Measurements from ENCODE around the gene ZNF608.

ZNF608 gene

DNA sequence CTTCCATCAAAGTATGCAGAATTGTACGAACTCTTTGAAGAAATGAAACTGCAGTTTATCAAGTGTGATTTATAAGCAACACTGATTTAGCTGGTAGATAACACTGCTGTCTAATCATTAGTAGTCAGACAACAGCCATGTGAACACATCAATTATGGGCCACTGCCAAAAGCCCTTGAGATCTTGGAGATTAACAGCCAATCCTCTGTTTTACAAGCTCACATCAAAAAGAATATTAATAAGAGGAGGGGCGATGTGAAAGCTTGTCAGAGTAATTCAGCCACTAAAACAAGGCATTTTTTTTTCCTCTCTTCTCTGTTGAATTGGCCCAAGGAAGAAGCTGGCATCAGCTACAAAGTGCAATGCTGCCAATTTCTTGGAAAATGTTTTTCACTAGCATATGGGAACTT, 28.1 kb downstream of the ZNF608 start:
- in situ Hi-C loops (cut with HindIII; ENCODE audit: low sequenced_read_pairs): no loop called here

DNA sequence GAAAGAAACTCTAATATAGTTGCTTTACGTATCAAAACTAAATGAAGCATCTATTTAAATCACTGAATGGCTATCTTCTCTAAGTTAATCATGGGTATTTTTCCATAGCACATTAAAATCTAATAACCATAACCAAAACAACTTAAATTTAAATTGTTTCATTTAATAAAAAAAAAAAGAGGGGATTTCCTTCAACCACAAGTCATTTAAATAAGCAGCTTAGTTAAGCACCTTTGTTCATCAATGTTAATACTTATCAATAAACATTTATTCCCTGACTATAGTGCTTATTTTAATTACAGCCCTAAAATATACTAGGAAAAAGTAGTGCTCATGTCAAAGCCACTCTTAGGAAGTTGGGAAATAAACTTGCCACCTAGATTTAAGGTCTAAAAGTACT, 30.3 kb downstream of the ZNF608 start:
- in situ Hi-C loops (cut with HindIII; ENCODE audit: low sequenced_read_pairs): no loop called here
- no peak for DNase-seq (ENCODE audit: low read depth, low spot score)
- no peak overlapping the region for H3K4me3 ChIP-seq (ENCODE audit: low read depth, low read length)
- TF ChIP-seq, protein P1, sequence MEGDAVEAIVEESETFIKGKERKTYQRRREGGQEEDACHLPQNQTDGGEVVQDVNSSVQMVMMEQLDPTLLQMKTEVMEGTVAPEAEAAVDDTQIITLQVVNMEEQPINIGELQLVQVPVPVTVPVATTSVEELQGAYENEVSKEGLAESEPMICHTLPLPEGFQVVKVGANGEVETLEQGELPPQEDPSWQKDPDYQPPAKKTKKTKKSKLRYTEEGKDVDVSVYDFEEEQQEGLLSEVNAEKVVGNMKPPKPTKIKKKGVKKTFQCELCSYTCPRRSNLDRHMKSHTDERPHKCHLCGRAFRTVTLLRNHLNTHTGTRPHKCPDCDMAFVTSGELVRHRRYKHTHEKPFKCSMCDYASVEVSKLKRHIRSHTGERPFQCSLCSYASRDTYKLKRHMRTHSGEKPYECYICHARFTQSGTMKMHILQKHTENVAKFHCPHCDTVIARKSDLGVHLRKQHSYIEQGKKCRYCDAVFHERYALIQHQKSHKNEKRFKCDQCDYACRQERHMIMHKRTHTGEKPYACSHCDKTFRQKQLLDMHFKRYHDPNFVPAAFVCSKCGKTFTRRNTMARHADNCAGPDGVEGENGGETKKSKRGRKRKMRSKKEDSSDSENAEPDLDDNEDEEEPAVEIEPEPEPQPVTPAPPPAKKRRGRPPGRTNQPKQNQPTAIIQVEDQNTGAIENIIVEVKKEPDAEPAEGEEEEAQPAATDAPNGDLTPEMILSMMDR (IDR thresholded peaks at IDR 0.05; ENCODE audit: low read depth, low read length): no peak

More for the DNA sequence above, 28.1 kb downstream of the ZNF608 start:
- H3K4me3 ChIP-seq (ENCODE audit: low read depth, low read length): no peak overlapping the region
- TF ChIP-seq, protein P1 (IDR thresholded peaks at IDR 0.05; ENCODE audit: low read depth, low read length): no peak
- no peak for DNase-seq (ENCODE audit: low read depth, low spot score)

DNA sequence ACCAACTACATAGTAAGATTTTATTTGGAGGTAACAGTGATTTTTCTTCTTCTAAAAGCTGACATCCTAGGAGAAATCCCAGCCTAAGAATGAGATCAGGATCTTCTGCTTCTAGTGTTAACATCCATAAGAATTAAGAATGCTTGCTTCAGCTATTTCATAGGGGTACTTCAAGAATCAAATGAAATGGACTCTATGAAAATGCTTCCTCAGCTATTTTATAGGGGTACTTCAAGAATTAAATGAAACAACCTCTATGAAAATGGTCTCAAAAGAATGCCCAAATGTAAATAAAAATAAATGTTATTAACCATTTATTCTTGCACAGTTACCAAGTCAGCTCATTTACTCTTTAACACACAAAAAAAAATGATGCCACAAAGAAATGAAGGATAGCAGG, 31.5 kb downstream of the ZNF608 start:
- no peak overlapping the region for H3K4me3 ChIP-seq (ENCODE audit: low read depth, low read length)
- TF ChIP-seq, protein P1 (IDR thresholded peaks at IDR 0.05; ENCODE audit: low read depth, low read length): no peak
- in situ Hi-C loops (cut with HindIII; ENCODE audit: low sequenced_read_pairs): no loop called here
- DNase-seq (ENCODE audit: low read depth, low spot score): no peak

DNA sequence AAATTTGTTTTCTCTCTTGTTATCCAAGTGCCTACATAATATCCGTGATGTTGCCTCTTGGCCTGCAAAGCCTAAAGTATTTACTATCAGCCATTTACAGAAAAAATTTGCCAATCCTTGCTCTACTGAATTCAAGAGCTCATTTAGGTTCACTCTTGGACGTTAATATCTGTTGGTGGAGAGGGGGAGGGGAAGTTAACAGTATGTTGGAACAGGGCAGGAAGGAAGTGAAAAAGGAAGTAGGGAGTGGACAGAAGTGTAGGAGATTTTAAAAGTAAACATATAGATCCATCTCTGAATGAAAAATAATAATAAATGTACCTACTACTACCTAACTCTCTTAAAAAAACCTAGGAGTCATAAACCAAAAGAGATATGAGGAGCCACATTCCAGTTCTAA, 32.8 kb downstream of the ZNF608 start:
- TF ChIP-seq, protein P1 (IDR thresholded peaks at IDR 0.05; ENCODE audit: low read depth, low read length): no peak
- DNase-seq (ENCODE audit: low read depth, low spot score): no peak
- in situ Hi-C loops (cut with HindIII; ENCODE audit: low sequenced_read_pairs): no loop called here
- H3K4me3 ChIP-seq (ENCODE audit: low read depth, low read length): no peak overlapping the region

DNA sequence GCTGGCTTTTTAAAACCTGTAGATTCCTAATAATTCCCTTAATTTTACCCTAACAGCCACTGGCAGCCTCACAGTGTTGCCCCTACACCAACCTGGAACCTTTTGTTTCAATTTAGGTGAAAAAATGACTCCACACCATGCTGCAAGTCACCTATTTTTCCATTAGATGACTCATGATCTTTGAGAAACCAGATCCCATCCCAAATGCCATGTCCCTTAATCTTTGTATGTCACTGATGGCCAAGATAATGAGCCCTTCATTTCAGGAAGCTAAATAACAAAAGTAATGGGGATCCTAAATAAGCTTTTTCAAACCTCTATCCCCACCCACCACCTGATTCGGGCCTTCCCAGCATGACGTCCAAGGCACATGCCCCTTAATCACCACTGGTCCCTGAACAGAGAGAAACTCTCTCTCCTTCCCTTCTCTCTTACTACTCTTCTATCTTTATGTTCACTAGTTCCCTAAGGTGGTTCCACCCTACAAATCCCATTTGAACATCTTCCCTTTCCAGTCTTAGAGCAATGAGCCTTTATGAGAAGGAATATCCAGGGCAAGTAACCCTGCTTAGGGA, 33.6 kb downstream of the ZNF608 start:
- DNase-seq (ENCODE audit: low read depth, low spot score): no peak
- in situ Hi-C loops (cut with HindIII; ENCODE audit: low sequenced_read_pairs): no loop called here
- TF ChIP-seq, protein P1 (IDR thresholded peaks at IDR 0.05; ENCODE audit: low read depth, low read length): no peak
- no peak overlapping the region for H3K4me3 ChIP-seq (ENCODE audit: low read depth, low read length)

DNA sequence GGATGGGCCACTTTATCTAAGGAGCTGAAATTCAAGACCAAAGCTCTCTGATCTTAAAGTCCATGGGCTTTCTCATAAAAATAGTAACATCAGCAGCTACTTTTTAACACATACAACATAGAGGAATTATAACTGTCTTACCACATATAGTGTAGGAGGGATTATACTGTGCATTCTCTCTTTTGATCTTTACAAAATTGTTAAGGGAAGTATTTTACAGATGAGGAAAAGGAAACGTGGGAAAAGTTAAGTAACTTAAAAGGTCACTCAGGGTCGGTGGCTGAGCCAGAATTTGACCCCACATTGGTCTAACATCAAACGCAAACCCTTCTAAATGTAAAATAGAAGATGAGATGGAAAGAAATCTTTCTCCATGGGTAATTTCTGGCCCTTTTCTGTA, 38.4 kb downstream of the ZNF608 start:
- in situ Hi-C loops (cut with HindIII; ENCODE audit: low sequenced_read_pairs): no loop called here
- DNase-seq (ENCODE audit: low read depth, low spot score): no peak
- no peak overlapping the region for H3K4me3 ChIP-seq (ENCODE audit: low read depth, low read length)
- TF ChIP-seq, protein P1 (IDR thresholded peaks at IDR 0.05; ENCODE audit: low read depth, low read length): no peak

DNA sequence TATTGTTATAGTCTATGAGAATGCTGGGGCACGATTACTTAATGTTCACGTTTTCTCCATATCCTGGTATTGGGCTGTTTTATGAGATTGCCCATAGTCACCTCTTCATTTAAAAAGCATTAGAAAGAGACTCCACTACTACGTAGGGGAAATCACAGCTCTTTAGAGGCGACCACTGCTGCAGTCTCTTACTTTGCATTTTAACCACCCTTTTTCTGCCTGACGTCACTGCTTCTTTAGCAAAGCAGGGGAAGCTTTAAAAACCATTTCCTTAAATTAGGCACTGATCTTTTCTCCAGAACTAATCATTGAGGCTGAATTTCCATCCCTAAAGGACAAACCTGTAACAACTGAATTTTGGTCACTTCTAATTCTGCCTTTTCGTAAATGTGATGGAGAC, 38.9 kb downstream of the ZNF608 start:
- no peak for DNase-seq (ENCODE audit: low read depth, low spot score)
- no peak overlapping the region for H3K4me3 ChIP-seq (ENCODE audit: low read depth, low read length)
- TF ChIP-seq, protein P1 (IDR thresholded peaks at IDR 0.05; ENCODE audit: low read depth, low read length): no peak
- in situ Hi-C loops (cut with HindIII; ENCODE audit: low sequenced_read_pairs): no loop called here
